GM12878 (cell line): ENCODE data around the gene DCAF6. TPM values are rescaled to one million over a fixed set of nuclear protein-coding genes. Genes with fewer than 3 reads are reported as not detected.
A peak's percentile ranks its signal among the peaks of the same experiment; 100 is the strongest.

Experiments
- ATAC-seq: fragments of 200-7000 bp; cut with Tn5 transposase; 3 replicates; pipeline ENCODE4 v1.9.1; 2020; ENCODE audit warnings: mild to moderate bottlenecking, moderate library complexity
- BruUV-seq: library from RNA; stranded (reverse); fragments of 400-500 nt; replicated peaks from 2 replicates; lab custom pipeline; 2021; lab: Mats Ljungman, UMichigan
- CTCF ChIA-PET: fragments of 300-600 bp; sonication (Branson Sonifier 250); formaldehyde crosslinking; extraction: SDS; loops from one replicate; lab custom pipeline; 2021; ENCODE audit warnings: inconsistent platforms; lab: Yijun Ruan, JAX
- POLR2A ChIA-PET: fragments of 350-600 bp; formaldehyde crosslinking; extraction: SDS; loops from one replicate; lab custom pipeline; 2021; ENCODE audit warnings: inconsistent platforms; lab: Charles Lee
- RAD21 ChIA-PET: fragments of 300-600 bp; sonication (Branson Sonifier 250); formaldehyde crosslinking; loops from one replicate; lab custom pipeline; 2023; ENCODE audit warnings: antibody characterized with exemption; ENCODE audit not compliant: unreplicated experiment; lab: Charles Lee
- SMC1A ChIA-PET: fragments of 300-600 bp; sonication (Branson Sonifier 250); formaldehyde crosslinking; loops from one replicate; lab custom pipeline; 2023; ENCODE audit not compliant: unreplicated experiment, uncharacterized antibody; lab: Charles Lee
- DNase-seq: peaks from one replicate; pipeline ENCODE4 v3.0.0-alpha.2; 2011; ENCODE audit warnings: low read depth, low spot score
- FAIRE-seq: peaks from 3 replicates; lab custom pipeline; 2011; peaks lifted over from hg19 to GRCh38; lab: Jason Lieb, UNC
- H2AFZ ChIP-seq: 2 replicates; pipeline ENCODE4 v1.6.0; 2011; ENCODE audit warnings: low read depth, low read length, control low read depth; ENCODE audit not compliant: control insufficient read depth
- H3K27ac ChIP-seq: 2 replicates; pipeline ENCODE4 v1.5.1; 2011; ENCODE audit warnings: control low read depth; ENCODE audit not compliant: control insufficient read depth, insufficient read depth
- H3K27me3 ChIP-seq, 2 experiments: replicated peaks in 1 of 2; 2 replicates each; pipeline versions ENCODE4 v1.6.0 to v1.6.1; 2011; ENCODE audit warnings: low read length in 1 of 2; ENCODE audit not compliant: control insufficient read depth in 2 of 2, insufficient read depth in 2 of 2
- H3K36me3 ChIP-seq, 2 experiments: 2 replicates each; pipeline ENCODE4 v1.5.1; 2011; ENCODE audit warnings: low read length in 1 of 2; ENCODE audit not compliant: control insufficient read depth in 2 of 2, insufficient read depth in 2 of 2
- H3K4me1 ChIP-seq: 2 replicates; pipeline ENCODE4 v1.6.1; 2011; ENCODE audit warnings: mild to moderate bottlenecking, low read length, moderate library complexity, mixed read lengths; ENCODE audit not compliant: control insufficient read depth, insufficient read depth
- H3K4me2 ChIP-seq: 2 replicates; pipeline ENCODE4 v1.6.0; 2011; ENCODE audit warnings: control low read depth; ENCODE audit not compliant: control insufficient read depth, insufficient read depth
- H3K4me3 ChIP-seq: fragments of 200-600 bp; sonication (generic); 2 replicates; pipeline ENCODE4 v1.5.1; 2016
- H3K79me2 ChIP-seq: 2 replicates; pipeline ENCODE4 v1.6.0; 2011; ENCODE audit warnings: low read length; ENCODE audit not compliant: control insufficient read depth, insufficient read depth
- H3K9ac ChIP-seq: 2 replicates; pipeline ENCODE4 v1.8.0; 2011; ENCODE audit warnings: low read length, control low read depth, mixed read lengths; ENCODE audit not compliant: control insufficient read depth, insufficient read depth
- H3K9me3 ChIP-seq: replicated peaks from 3 replicates; pipeline ENCODE4 v1.5.1; 2011; ENCODE audit warnings: mild to moderate bottlenecking, low read length; ENCODE audit not compliant: control insufficient read depth, insufficient read depth
- H4K20me1 ChIP-seq: 2 replicates; pipeline ENCODE4 v1.6.0; 2011; ENCODE audit not compliant: control insufficient read depth, insufficient read depth
- ATF7 ChIP-seq: fragments of 450-650 bp; IDR thresholded peaks from 2 replicates; pipeline ENCODE4 v1.6.1; 2016; ENCODE audit warnings: low read depth, mild to moderate bottlenecking
- BACH1 ChIP-seq: fragments of 450-650 bp; IDR thresholded peaks from 2 replicates; pipeline ENCODE4 v1.6.1; 2017; ENCODE audit warnings: mild to moderate bottlenecking, borderline replicate concordance
- CBX3 ChIP-seq: fragments of 200-600 bp; sonication (generic); IDR thresholded peaks from 2 replicates; pipeline ENCODE4 v1.6.1; 2016; ENCODE audit warnings: low read depth, borderline replicate concordance
- RAD21 ChIP-seq: IDR thresholded peaks from 2 replicates; pipeline ENCODE4 v1.6.1; 2011; ENCODE audit warnings: mild to moderate bottlenecking, low read depth, low read length, moderate library complexity; ENCODE audit not compliant: insufficient read depth
- RELA ChIP-seq: fragments of 450-650 bp; IDR thresholded peaks from 2 replicates; pipeline ENCODE4 v1.8.0; 2014; ENCODE audit warnings: borderline replicate concordance; ENCODE audit not compliant: partially characterized antibody
- SP1 ChIP-seq: IDR thresholded peaks from one replicate; pipeline ENCODE4 v1.6.1; 2011; ENCODE audit warnings: low read depth, low read length
- WGBS: methylation state at CpG from one replicate; pipeline ENCODE4 v1.1.6; 2016; ENCODE audit warnings: low lambda C conversion rate; ENCODE audit not compliant: insufficient replicate concordance, insufficient coverage; ENCODE audit errors: missing lambda C conversion rate; 5-methylcytosine and 5-hydroxymethylcytosine counted together
- in situ Hi-C: fragments of 300-500 bp; cut with MboI; formaldehyde crosslinking; loops from 9 replicates; pipeline ENCODE4 v1.14.3; 2018; ENCODE audit warnings: mixed read lengths
- intact Hi-C: fragments of 100-400 bp; cut with micrococcal nuclease; formaldehyde crosslinking; loops from one replicate; pipeline ENCODE4 v1.14.2; 2022; ENCODE audit not compliant: unreplicated experiment
- polyA plus RNA-seq, 11 experiments: library from polyadenylated mRNA; depleted of rRNA in 4 of 11; unstranded in 6 of 11; stranded (reverse) in 5 of 11; fragments of >200 nt; fragmentation: Nextera tagmentation in 4 of 11; fragmentation: Illumina TruSeq in 1 of 11; extraction: Ambion mirVana in 4 of 11; extraction: Trizol in 1 of 11; gene quantifications; 1 replicate in 1 of 11; 2 replicates in 10 of 11; pipeline versions ENCODE4 v1.2.1 to v1.2.3, GENCODE V29; 2011 to 2016; ENCODE audit warnings: inconsistent platforms in 2 of 11, missing spikeins in 2 of 11, low read depth in 1 of 11
- total RNA-seq, 4 experiments: library from RNA; depleted of rRNA in 3 of 4; stranded (reverse); fragments of >200 nt in 3 of 4; fragmentation: Illumina TruSeq in 1 of 4; extraction: Trizol in 1 of 4; gene quantifications; 2 replicates each; pipeline versions ENCODE4 v1.2.1 to v1.2.3, GENCODE V29; 2013 to 2021
- TF ChIP-seq, protein P1 (sequence below): fragments of 450-650 bp; IDR thresholded peaks from 2 replicates; pipeline ENCODE4 v1.6.1; 2017; ENCODE audit warnings: antibody characterized with exemption, mild to moderate bottlenecking, moderate library complexity
- TF ChIP-seq, protein P2 (sequence below): fragments of 450-650 bp; formaldehyde crosslinking; IDR thresholded peaks from 2 replicates; pipeline ENCODE4 v1.4.0; 2022; ENCODE audit warnings: mild to moderate bottlenecking, moderate library complexity
- TF ChIP-seq, protein P3 (sequence below): fragments of 450-650 bp; IDR thresholded peaks from 2 replicates; pipeline ENCODE4 v1.6.1; 2017; ENCODE audit warnings: mild to moderate bottlenecking

Gene DCAF6
- total and polyA plus RNA-seq, 10 of the 15 experiments (the other 5 are each of a cell fraction or from before 2014, with no cell fraction given): 11.4 to 62.7 (median 33.0) TPM

DNA sequence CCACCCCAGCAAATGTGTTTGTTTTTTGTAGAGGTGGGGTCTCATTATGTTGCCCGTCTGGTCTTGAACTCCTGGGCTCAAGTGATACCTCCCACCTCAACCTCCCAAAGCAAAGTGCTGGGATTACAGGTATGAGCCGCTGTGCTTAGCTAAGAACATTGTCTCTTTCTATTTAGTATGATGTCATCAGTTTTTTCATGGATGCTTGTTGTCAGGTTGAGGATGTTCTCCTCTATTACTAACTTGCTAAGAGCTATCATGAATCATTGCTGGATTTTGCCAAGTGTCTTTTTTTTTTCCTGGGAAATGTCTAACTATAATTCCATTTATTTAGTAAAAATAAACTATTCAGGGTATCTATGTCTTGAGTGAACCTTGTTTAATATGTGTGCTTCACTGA is 19.4 kb downstream of the DCAF6 start:
- Histone ChIP-seq H3K79me2 (peaks cover 2% of the 10 kb centered on the region), H3K4me2 (no peak overlapping the region), H3K27ac (no peak overlapping the region), H3K27me3 (no peaks in the 10 kb centered on the region), H3K9ac (no peak overlapping the region), H3K36me3 (peaks cover 0 to 6% of the 10 kb centered on the region in 2 experiments; a peak in 3 of 4 replicates), H3K9me3 (no peaks in the 10 kb centered on the region; the same call in none of the 3 replicates), H4K20me1 (no peaks in the 10 kb centered on the region), H3K4me1 (no peaks in the 10 kb centered on the region), H3K4me3 (no peak overlapping the region), H2AFZ (no peak overlapping the region)
- WGBS: 95% methylated on average over 2 of the region's 2 CpGs
- no peak for TF ChIP-seq SP1
- TF ChIP-seq ATF7: peak; percentile 54
- ChIA-PET RAD21 (no interaction called here), SMC1A (no interaction called here), CTCF (no interaction called here), POLR2A (no interaction called here)
- no peak for FAIRE-seq
- no TSS peak for BruUV-seq
- in situ Hi-C loops: no loop called here
- no peak for ATAC-seq
- intact Hi-C loops: no loop called here
- no peak for DNase-seq

DNA sequence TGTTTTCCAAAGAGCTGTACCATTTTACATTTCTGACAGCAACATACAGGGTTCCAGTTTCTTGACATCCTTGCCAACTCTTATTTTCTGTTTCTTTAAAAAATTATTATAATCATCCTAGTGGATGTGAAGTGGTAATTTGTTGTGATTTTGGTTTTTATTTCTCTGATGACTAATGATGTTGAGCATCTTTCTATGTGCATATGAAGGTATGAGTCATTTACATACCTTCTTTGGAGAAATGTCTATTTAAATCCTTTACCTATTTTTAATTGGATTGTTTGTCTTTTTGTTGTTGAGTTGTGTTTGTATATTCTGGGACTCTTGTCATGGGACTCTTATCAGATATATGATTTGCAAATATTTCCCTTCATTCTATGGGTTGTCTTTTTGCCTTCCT is 21.2 kb downstream of the DCAF6 start:
- no peaks in the 10 kb centered on the region; the same call in none of the 3 replicates for H3K9me3 ChIP-seq
- RAD21 ChIA-PET: no interaction called here
- no TSS peak for BruUV-seq
- H3K27me3 ChIP-seq: no peaks in the 10 kb centered on the region
- no peak overlapping the region for H3K27ac ChIP-seq
- no peak for DNase-seq
- intact Hi-C loops: no loop called here
- FAIRE-seq: no peak
- H3K36me3 ChIP-seq: peaks cover 0 to 6% of the 10 kb centered on the region in 2 experiments; a peak in 2 of 4 replicates
- H3K4me3 ChIP-seq: no peak overlapping the region
- CTCF ChIA-PET: no interaction called here
- ATAC-seq: no peak
- no peak overlapping the region for H3K9ac ChIP-seq
- no peaks in the 10 kb centered on the region for H4K20me1 ChIP-seq
- peaks cover 2% of the 10 kb centered on the region for H3K79me2 ChIP-seq
- SMC1A ChIA-PET: no interaction called here
- no peaks in the 10 kb centered on the region for H3K4me1 ChIP-seq
- in situ Hi-C loops: no loop called here
- POLR2A ChIA-PET: no interaction called here
- H2AFZ ChIP-seq: no peak overlapping the region
- H3K4me2 ChIP-seq: no peak overlapping the region
- TF ChIP-seq, protein P1, sequence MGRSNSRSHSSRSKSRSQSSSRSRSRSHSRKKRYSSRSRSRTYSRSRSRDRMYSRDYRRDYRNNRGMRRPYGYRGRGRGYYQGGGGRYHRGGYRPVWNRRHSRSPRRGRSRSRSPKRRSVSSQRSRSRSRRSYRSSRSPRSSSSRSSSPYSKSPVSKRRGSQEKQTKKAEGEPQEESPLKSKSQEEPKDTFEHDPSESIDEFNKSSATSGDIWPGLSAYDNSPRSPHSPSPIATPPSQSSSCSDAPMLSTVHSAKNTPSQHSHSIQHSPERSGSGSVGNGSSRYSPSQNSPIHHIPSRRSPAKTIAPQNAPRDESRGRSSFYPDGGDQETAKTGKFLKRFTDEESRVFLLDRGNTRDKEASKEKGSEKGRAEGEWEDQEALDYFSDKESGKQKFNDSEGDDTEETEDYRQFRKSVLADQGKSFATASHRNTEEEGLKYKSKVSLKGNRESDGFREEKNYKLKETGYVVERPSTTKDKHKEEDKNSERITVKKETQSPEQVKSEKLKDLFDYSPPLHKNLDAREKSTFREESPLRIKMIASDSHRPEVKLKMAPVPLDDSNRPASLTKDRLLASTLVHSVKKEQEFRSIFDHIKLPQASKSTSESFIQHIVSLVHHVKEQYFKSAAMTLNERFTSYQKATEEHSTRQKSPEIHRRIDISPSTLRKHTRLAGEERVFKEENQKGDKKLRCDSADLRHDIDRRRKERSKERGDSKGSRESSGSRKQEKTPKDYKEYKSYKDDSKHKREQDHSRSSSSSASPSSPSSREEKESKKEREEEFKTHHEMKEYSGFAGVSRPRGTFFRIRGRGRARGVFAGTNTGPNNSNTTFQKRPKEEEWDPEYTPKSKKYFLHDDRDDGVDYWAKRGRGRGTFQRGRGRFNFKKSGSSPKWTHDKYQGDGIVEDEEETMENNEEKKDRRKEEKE: no peak
- TF ChIP-seq RELA (no peak), CBX3 (no peak), RAD21 (no peak), BACH1 (no peak)
- TF ChIP-seq, protein P2, sequence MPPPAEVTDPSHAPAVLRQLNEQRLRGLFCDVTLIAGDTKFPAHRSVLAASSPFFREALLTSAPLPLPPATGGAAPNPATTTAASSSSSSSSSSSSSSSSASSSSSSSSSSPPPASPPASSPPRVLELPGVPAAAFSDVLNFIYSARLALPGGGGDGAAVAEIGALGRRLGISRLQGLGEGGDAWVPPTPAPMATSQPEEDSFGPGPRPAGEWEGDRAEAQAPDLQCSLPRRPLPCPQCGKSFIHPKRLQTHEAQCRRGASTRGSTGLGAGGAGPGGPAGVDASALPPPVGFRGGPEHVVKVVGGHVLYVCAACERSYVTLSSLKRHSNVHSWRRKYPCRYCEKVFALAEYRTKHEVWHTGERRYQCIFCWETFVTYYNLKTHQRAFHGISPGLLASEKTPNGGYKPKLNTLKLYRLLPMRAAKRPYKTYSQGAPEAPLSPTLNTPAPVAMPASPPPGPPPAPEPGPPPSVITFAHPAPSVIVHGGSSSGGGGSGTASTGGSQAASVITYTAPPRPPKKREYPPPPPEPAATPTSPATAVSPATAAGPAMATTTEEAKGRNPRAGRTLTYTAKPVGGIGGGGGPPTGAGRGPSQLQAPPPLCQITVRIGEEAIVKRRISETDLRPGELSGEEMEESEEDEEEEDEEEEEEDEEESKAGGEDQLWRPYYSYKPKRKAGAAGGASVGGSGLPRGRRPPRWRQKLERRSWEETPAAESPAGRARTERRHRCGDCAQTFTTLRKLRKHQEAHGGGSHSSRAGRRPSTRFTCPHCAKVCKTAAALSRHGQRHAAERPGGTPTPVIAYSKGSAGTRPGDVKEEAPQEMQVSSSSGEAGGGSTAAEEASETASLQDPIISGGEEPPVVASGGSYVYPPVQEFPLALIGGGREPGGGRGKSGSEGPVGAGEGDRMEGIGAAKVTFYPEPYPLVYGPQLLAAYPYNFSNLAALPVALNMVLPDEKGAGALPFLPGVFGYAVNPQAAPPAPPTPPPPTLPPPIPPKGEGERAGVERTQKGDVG (CRISPR knock-in tag): no peak
- TF ChIP-seq, protein P3, sequence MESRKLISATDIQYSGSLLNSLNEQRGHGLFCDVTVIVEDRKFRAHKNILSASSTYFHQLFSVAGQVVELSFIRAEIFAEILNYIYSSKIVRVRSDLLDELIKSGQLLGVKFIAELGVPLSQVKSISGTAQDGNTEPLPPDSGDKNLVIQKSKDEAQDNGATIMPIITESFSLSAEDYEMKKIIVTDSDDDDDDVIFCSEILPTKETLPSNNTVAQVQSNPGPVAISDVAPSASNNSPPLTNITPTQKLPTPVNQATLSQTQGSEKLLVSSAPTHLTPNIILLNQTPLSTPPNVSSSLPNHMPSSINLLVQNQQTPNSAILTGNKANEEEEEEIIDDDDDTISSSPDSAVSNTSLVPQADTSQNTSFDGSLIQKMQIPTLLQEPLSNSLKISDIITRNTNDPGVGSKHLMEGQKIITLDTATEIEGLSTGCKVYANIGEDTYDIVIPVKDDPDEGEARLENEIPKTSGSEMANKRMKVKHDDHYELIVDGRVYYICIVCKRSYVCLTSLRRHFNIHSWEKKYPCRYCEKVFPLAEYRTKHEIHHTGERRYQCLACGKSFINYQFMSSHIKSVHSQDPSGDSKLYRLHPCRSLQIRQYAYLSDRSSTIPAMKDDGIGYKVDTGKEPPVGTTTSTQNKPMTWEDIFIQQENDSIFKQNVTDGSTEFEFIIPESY: no peak
